Prostate gland (tissue), 2 donors: Measurements from ENCODE around the gene FCMR.

Source experiments
- POLR2A ChIP-seq: fragments of 450-650 bp; IDR thresholded peaks from one replicate; pipeline ENCODE4 v1.6.1; 2016; ENCODE audit warnings: antibody characterized with exemption, mild to moderate bottlenecking
- POLR2AphosphoS5 ChIP-seq: sonication (generic); formaldehyde crosslinking; IDR thresholded peaks from one replicate; pipeline ENCODE4 v1.6.1; 2017; ENCODE audit warnings: antibody characterized with exemption
- TF ChIP-seq, protein P1 (sequence below), 4 experiments: fragments of 200-600 bp in 2 of 4; fragments of 450-650 bp in 2 of 4; sonication (generic) in 2 of 4; IDR thresholded peaks; 1 replicate in 3 of 4; 2 replicates in 1 of 4; pipeline ENCODE4 v1.5.1; 2016 to 2019; ENCODE audit warnings: antibody characterized with exemption in 4 of 4, mild to moderate bottlenecking in 2 of 4, moderate library complexity in 2 of 4

DNA sequence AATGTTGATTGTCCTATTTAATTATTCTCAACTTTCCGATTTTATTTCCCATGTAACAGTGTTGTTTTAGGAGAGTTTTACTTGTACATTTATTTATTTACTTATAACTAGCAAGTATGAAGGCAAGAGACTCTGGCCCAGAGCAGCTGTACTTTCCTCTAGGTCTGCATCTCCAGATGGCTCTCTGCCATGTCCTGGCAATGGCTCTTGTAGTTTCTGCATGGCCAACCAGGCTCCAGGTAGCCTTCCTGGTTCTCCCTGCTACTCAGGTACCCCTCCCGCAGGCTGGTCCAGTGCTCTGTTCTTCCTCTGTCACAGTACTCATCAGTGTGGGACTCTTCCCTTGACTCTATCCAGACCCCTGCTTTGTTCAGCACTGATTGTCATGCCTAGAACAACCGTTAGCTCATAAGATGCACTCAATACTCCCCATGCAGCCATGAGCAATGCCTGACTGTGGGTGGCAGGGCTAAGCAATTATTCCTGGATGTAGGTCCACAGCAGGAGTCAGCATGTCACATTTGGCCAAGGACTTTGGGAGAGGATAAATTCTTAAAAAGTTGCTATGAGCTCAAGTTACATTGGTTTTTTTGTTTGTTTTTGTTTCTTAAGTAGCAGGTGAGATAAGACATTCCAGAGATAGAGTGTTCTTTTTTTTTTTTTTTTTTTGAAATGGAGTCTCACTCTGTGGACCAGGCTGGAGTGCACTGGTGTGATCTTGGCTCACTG lies 67.2 kb downstream of the FCMR start:
- TF ChIP-seq, protein P1, sequence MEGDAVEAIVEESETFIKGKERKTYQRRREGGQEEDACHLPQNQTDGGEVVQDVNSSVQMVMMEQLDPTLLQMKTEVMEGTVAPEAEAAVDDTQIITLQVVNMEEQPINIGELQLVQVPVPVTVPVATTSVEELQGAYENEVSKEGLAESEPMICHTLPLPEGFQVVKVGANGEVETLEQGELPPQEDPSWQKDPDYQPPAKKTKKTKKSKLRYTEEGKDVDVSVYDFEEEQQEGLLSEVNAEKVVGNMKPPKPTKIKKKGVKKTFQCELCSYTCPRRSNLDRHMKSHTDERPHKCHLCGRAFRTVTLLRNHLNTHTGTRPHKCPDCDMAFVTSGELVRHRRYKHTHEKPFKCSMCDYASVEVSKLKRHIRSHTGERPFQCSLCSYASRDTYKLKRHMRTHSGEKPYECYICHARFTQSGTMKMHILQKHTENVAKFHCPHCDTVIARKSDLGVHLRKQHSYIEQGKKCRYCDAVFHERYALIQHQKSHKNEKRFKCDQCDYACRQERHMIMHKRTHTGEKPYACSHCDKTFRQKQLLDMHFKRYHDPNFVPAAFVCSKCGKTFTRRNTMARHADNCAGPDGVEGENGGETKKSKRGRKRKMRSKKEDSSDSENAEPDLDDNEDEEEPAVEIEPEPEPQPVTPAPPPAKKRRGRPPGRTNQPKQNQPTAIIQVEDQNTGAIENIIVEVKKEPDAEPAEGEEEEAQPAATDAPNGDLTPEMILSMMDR (IDR thresholded peaks at IDR 0.05): no peak
- TF ChIP-seq POLR2A (no peak), POLR2AphosphoS5 (no peak)
